ENCODE data around the gene SUPT6H. TPM values are rescaled to one million over a fixed set of nuclear protein-coding genes. Genes with fewer than 3 reads are reported as not detected.
"Not testable (repeated sequence)": the region's sequence is repeated elsewhere in the genome, so short reads cannot be mapped to it uniquely, and the experiment has no call there.

Gene SUPT6H
- total and polyA plus RNA-seq, 2 donors (not counting 1 experiment from before 2014, with no cell fraction given): 35.8 to 110 TPM

DNA sequence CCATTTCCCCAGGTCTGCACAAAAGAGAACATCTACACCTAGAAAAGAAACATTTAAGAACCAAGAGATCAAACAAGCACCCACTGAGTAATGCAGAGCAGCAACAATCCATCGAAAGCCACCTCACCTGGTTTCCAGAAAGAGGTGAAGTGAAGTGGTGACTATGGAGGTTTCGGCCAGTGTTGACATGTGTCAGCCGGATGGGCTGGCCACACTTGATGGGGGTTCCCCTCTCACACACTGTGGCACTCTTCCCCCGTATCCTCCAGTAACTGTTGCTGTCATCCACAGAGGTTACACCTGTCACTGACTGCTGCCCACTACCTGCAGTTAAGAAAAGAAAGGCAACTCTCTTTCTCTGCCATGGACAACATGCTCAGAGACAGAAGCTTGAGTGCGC lies 6.8 kb upstream of the SUPT6H start:
- DNase-seq (no peak), ATAC-seq (ENCODE audit: low read depth) (no peak)
- Histone ChIP-seq H2AFZ (ENCODE audit: insufficient read depth, low read depth, low read length, poor library complexity, severe bottlenecking) (no peak overlapping the region), H3K9me3 (ENCODE audit: control extremely low read depth in 1 of 3, control insufficient read depth in 2 of 3, insufficient read depth in 1 of 3, low read length in 2 of 3) (peaks cover 0 to 8% (median 0%) of the 10 kb centered on the region in 3 donors), H4K20me1 (ENCODE audit: control insufficient read depth, insufficient read depth, low read length, poor library complexity, severe bottlenecking) (peaks cover 11% of the 10 kb centered on the region), H3K9ac (ENCODE audit: low read length) (no peak overlapping the region), H3K79me2 (ENCODE audit: control insufficient read depth, insufficient read depth, low read length) (peaks cover 83% of the 10 kb centered on the region), H3K4me2 (replicated peaks; ENCODE audit: low read depth, low read length, poor library complexity, severe bottlenecking) (no peak overlapping the region), H3K4me1 (ENCODE audit: control insufficient read depth in 2 of 2, insufficient read depth in 2 of 2, low read length in 2 of 2) (no peaks in the 10 kb centered on the region), H3K27me3 (replicated peaks in 1 of 4; ENCODE audit: control extremely low read depth in 1 of 4, control insufficient read depth in 3 of 4, insufficient read depth in 4 of 4, low read length in 3 of 4) (no peaks in the 10 kb centered on the region), H3K27ac (ENCODE audit: low read length in 2 of 2) (no peak overlapping the region), H3K36me3 (replicated peaks in 1 of 2; ENCODE audit: control extremely low read depth in 1 of 2, control insufficient read depth in 1 of 2, extremely low read depth in 1 of 2, insufficient read depth in 2 of 2, low read length in 1 of 2) (peaks cover 10 to 33% of the 10 kb centered on the region in 2 experiments), H3K4me3 (ENCODE audit: control extremely low read depth in 1 of 5, extremely low read depth in 1 of 5, insufficient read depth in 1 of 5, low read depth in 2 of 5, low read length in 4 of 5) (no peak overlapping the region)
- no peak for TF ChIP-seq EZH2 (IDR thresholded peaks at IDR 0.05; ENCODE audit: borderline replicate concordance, insufficient read depth, low read depth, low read length, poor library complexity, severe bottlenecking)
- TF ChIP-seq, protein P1, sequence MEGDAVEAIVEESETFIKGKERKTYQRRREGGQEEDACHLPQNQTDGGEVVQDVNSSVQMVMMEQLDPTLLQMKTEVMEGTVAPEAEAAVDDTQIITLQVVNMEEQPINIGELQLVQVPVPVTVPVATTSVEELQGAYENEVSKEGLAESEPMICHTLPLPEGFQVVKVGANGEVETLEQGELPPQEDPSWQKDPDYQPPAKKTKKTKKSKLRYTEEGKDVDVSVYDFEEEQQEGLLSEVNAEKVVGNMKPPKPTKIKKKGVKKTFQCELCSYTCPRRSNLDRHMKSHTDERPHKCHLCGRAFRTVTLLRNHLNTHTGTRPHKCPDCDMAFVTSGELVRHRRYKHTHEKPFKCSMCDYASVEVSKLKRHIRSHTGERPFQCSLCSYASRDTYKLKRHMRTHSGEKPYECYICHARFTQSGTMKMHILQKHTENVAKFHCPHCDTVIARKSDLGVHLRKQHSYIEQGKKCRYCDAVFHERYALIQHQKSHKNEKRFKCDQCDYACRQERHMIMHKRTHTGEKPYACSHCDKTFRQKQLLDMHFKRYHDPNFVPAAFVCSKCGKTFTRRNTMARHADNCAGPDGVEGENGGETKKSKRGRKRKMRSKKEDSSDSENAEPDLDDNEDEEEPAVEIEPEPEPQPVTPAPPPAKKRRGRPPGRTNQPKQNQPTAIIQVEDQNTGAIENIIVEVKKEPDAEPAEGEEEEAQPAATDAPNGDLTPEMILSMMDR (IDR thresholded peaks at IDR 0.05): no peak
- ChIA-PET CTCF (interaction anchor here (0.5 kb wide), 1 partner anchor 8 kb away, joined by 3 read pairs; no protein-coding TSS in a partner anchor), POLR2A (no interaction called here)
- no peak overlapping the region for H3K27ac Mint-ChIP-seq
- intact Hi-C loops (cut with micrococcal nuclease): no loop called here
- peaks cover 6% of the 10 kb centered on the region for H3K4me1 Mint-ChIP-seq
- H3K9me3 Mint-ChIP-seq (ENCODE audit: insufficient read depth): no peaks in the 10 kb centered on the region
- no peaks in the 10 kb centered on the region for H3K27me3 Mint-ChIP-seq
- WGBS (ENCODE audit: insufficient coverage): no CpG with 5 or more reads among the region's 5 CpGs
- H3K4me3 Mint-ChIP-seq: no peak overlapping the region

DNA sequence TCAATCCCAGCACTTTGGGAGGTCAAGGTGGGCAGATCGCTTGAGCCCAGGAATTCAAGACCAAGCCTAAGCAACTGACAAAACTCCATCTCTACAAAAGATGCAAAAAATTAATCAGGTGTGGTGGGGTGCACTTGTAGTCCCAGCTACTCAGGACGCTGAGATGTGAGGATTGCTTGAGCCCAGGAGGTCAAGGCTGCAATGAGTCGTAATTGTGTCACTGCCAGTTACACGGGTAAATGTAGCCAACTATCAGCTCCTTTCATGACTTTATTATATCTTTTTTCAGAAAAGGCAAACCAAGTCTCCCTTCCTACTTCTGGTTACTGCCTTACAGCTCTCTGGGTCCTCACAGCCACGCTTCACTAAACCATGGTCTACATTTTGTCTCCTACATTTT lies 4.2 kb upstream of the SUPT6H start:
- H3K9ac ChIP-seq (ENCODE audit: low read length): no peak overlapping the region

DNA sequence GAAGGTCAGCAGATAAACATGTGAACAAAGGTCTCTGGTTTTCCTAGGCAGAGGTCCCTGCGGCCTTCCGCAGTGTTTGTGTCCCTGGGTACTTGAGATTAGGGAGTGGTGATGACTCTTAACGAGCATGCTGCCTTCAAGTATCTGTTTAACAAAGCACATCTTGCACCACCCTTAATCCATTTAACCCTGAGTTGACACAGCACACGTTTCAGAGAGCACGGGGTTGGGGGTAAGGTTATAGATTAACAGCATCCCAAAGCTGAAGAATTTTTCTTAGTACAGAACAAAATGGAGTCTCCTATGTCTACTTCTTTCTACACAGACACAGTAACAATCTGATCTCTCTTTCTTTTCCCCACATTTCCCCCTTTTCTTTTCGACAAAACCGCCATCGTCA lies 3.7 kb upstream of the SUPT6H start:
- H3K27me3 Mint-ChIP-seq; DNase-seq; intact Hi-C loops (cut with micrococcal nuclease); H2AFZ ChIP-seq (ENCODE audit: insufficient read depth, low read depth, low read length, poor library complexity, severe bottlenecking); H3K9me3 Mint-ChIP-seq (ENCODE audit: insufficient read depth); H3K9me3 ChIP-seq (ENCODE audit: control extremely low read depth in 1 of 3, control insufficient read depth in 2 of 3, insufficient read depth in 1 of 3, low read length in 2 of 3); H3K4me3 ChIP-seq (ENCODE audit: control extremely low read depth in 1 of 5, extremely low read depth in 1 of 5, insufficient read depth in 1 of 5, low read depth in 2 of 5, low read length in 4 of 5); ATAC-seq (ENCODE audit: low read depth); H3K4me2 ChIP-seq (replicated peaks; ENCODE audit: low read depth, low read length, poor library complexity, severe bottlenecking); H3K27ac ChIP-seq (ENCODE audit: low read length in 2 of 2); H3K9ac ChIP-seq (ENCODE audit: low read length); CTCF ChIA-PET; H3K27me3 ChIP-seq (replicated peaks in 1 of 4; ENCODE audit: control extremely low read depth in 1 of 4, control insufficient read depth in 3 of 4, insufficient read depth in 4 of 4, low read length in 3 of 4); H3K4me3 Mint-ChIP-seq; H3K27ac Mint-ChIP-seq: not testable (repeated sequence)
- H3K4me1 ChIP-seq (ENCODE audit: control insufficient read depth in 2 of 2, insufficient read depth in 2 of 2, low read length in 2 of 2): peaks cover 20 to 22% of the 10 kb centered on the region in 2 donors
- POLR2A ChIA-PET: interaction anchor here (0.7 kb wide), 1 partner anchor 251 kb away, joined by 6 read pairs; no protein-coding TSS in a partner anchor
- peaks cover 3 to 17% of the 10 kb centered on the region in 2 experiments for H3K36me3 ChIP-seq (replicated peaks in 1 of 2; ENCODE audit: control extremely low read depth in 1 of 2, control insufficient read depth in 1 of 2, extremely low read depth in 1 of 2, insufficient read depth in 2 of 2, low read length in 1 of 2)
- 96% methylated on average over 3 of the region's 8 CpGs for WGBS (ENCODE audit: insufficient coverage)
- H3K79me2 ChIP-seq (ENCODE audit: control insufficient read depth, insufficient read depth, low read length): peaks cover 88% of the 10 kb centered on the region
- H3K4me1 Mint-ChIP-seq: peaks cover 36% of the 10 kb centered on the region
- H4K20me1 ChIP-seq (ENCODE audit: control insufficient read depth, insufficient read depth, low read length, poor library complexity, severe bottlenecking): peaks cover 11% of the 10 kb centered on the region

More for the DNA sequence above, 4.2 kb upstream of the SUPT6H start:
- CTCF ChIA-PET: no interaction called here
- POLR2A ChIA-PET: no interaction called here
- Histone ChIP-seq H3K79me2 (ENCODE audit: control insufficient read depth, insufficient read depth, low read length) (peaks cover 88% of the 10 kb centered on the region), H3K4me1 (ENCODE audit: control insufficient read depth in 2 of 2, insufficient read depth in 2 of 2, low read length in 2 of 2) (peaks cover 14 to 16% of the 10 kb centered on the region in 2 donors), H4K20me1 (ENCODE audit: control insufficient read depth, insufficient read depth, low read length, poor library complexity, severe bottlenecking) (peaks cover 10% of the 10 kb centered on the region), H2AFZ (ENCODE audit: insufficient read depth, low read depth, low read length, poor library complexity, severe bottlenecking) (no peak overlapping the region), H3K27ac (ENCODE audit: low read length in 2 of 2) (no peak overlapping the region), H3K36me3 (replicated peaks in 1 of 2; ENCODE audit: control extremely low read depth in 1 of 2, control insufficient read depth in 1 of 2, extremely low read depth in 1 of 2, insufficient read depth in 2 of 2, low read length in 1 of 2) (peaks cover 5 to 22% of the 10 kb centered on the region in 2 experiments), H3K4me2 (replicated peaks; ENCODE audit: low read depth, low read length, poor library complexity, severe bottlenecking) (no peak overlapping the region), H3K4me3 (ENCODE audit: control extremely low read depth in 1 of 5, extremely low read depth in 1 of 5, insufficient read depth in 1 of 5, low read depth in 2 of 5, low read length in 4 of 5) (no peak overlapping the region), H3K27me3 (replicated peaks in 1 of 4; ENCODE audit: control extremely low read depth in 1 of 4, control insufficient read depth in 3 of 4, insufficient read depth in 4 of 4, low read length in 3 of 4) (no peaks in the 10 kb centered on the region), H3K9me3 (ENCODE audit: control extremely low read depth in 1 of 3, control insufficient read depth in 2 of 3, insufficient read depth in 1 of 3, low read length in 2 of 3) (peaks cover 0 to 8% (median 0%) of the 10 kb centered on the region in 3 donors)
- DNase-seq (no peak), ATAC-seq (ENCODE audit: low read depth) (no peak)
- H3K4me1 Mint-ChIP-seq: peaks cover 30% of the 10 kb centered on the region
- H3K27me3 Mint-ChIP-seq: no peaks in the 10 kb centered on the region
- intact Hi-C loops (cut with micrococcal nuclease): no loop called here
- 100% methylated on average over 2 of the region's 5 CpGs for WGBS (ENCODE audit: insufficient coverage)
- TF ChIP-seq EZH2 (IDR thresholded peaks at IDR 0.05; ENCODE audit: borderline replicate concordance, insufficient read depth, low read depth, low read length, poor library complexity, severe bottlenecking): no peak
- TF ChIP-seq, protein P1 (IDR thresholded peaks at IDR 0.05): no peak
- no peaks in the 10 kb centered on the region for H3K9me3 Mint-ChIP-seq (ENCODE audit: insufficient read depth)
- no peak overlapping the region for H3K27ac Mint-ChIP-seq
- no peak overlapping the region for H3K4me3 Mint-ChIP-seq
